ENCODE data around the gene FBXO44.

DNA sequence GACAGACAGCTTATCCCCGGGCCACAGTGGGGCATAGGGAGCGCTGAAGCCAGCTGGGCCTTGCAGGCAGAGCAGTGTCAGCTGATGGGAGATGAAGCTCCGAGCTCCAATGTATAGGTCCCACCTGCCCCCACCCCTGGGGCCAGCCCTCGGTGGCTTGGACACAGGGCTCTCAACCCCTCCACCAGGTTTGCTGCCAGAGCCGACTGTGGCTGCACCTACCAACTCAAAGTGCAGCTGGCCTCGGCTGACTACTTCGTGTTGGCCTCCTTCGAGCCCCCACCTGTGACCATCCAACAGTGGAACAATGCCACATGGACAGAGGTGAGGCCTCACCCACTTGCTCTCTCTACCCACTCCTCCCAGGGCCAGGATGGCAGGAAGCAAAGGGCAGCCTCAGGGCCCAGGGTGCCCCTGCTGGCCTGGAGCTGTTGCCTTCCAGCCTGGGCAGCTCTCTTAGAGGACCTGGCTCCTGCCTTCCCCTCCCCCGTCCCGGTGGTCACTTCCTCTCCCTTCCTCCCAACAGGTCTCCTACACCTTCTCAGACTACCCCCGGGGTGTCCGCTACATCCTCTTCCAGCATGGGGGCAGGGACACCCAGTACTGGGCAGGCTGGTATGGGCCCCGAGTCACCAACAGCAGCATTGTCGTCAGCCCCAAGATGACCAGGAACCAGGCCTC is 18.6 kb downstream of the FBXO44 start:
- TF ChIP-seq, protein P1, sequence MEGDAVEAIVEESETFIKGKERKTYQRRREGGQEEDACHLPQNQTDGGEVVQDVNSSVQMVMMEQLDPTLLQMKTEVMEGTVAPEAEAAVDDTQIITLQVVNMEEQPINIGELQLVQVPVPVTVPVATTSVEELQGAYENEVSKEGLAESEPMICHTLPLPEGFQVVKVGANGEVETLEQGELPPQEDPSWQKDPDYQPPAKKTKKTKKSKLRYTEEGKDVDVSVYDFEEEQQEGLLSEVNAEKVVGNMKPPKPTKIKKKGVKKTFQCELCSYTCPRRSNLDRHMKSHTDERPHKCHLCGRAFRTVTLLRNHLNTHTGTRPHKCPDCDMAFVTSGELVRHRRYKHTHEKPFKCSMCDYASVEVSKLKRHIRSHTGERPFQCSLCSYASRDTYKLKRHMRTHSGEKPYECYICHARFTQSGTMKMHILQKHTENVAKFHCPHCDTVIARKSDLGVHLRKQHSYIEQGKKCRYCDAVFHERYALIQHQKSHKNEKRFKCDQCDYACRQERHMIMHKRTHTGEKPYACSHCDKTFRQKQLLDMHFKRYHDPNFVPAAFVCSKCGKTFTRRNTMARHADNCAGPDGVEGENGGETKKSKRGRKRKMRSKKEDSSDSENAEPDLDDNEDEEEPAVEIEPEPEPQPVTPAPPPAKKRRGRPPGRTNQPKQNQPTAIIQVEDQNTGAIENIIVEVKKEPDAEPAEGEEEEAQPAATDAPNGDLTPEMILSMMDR (IDR thresholded peaks at IDR 0.05; ENCODE audit: low read depth, low read length) = no peak
- TF ChIP-seq EZH2phosphoT487 (IDR thresholded peaks at IDR 0.05; ENCODE audit: low read depth) = no peak
